Neural progenitor cell (in vitro differentiated cells): ENCODE results near the gene SLCO3A1.

ENCODE experiments used
- CTCF ChIP-seq: fragments of 200-600 bp; sonication (generic); IDR thresholded peaks from 2 replicates; pipeline ENCODE4 v1.5.1; 2017; ENCODE audit warnings: antibody characterized with exemption, mild to moderate bottlenecking
- EZH2 ChIP-seq: fragments of 200-600 bp; sonication (generic); IDR thresholded peaks from 2 replicates; pipeline ENCODE4 v1.6.1; 2017; ENCODE audit warnings: antibody characterized with exemption, mild to moderate bottlenecking, moderate library complexity

DNA sequence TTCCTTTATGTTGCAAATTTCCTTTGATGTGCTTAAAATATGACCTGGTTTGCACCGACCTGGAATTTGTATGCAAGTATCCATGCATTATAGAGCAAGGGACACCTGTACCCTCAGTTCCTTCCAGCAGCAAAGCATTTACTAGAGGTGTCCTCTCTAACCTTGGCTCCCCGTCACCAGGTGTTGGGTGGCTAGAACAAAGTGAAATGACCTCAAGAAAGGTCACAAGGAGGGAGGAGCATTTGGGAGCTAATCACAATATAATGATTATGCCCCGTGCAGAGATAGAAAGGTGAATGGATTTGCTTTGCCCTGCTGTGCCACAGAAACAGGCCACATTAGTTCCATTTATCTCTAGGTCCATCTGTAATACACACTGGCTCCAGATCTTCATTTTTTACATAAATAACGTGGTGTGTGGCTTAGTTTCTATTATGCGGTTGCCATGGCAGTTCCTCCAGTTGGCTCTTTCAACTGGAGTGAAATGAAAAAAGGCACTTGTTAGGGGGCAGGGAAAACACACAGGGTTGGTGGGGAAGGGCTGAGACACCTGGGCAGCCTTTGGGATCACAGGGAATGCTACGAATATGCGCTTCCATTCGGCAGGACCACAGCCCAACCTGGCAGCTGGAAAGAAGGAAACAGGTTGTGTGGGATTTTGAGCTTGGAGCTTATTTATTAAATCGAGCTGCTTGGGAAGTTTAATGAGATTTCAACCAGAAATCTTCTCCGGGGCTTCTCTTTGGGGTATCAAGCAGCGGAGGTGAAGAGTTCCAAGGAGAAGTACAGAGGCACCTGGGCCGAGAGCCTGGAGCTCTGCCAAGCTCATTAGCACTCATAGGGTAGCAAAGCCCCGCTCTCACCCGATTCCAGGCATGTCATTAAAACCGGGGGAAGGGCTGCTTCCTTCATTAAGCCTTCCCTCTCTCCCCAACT, 306.7 kb downstream of the SLCO3A1 start:
- TF ChIP-seq CTCF: no peak
- TF ChIP-seq EZH2: no peak
